Spleen (tissue), 11 donors: ENCODE measurements around the gene PLXNA3. TPM values are rescaled to one million over a fixed set of nuclear protein-coding genes. Genes with fewer than 3 reads are reported as not detected.

Experiments
- DNase-seq: peaks from one replicate; pipeline ENCODE4 v3.0.0-alpha.2; 2020
- H3K27ac ChIP-seq, 8 donors: fragments of 200-600 bp; sonication (generic) in 7 of 8; 1 replicate in 4 of 8; 2 replicates in 4 of 8; pipeline versions ENCODE4 v1.5.0 to v1.8.0; 2016 to 2021; ENCODE audit warnings: inconsistent platforms in 4 of 8, mild to moderate bottlenecking in 4 of 8, moderate library complexity in 1 of 8
- H3K27me3 ChIP-seq, 7 donors: fragments of 200-600 bp; sonication (generic) in 6 of 7; replicated peaks in 1 of 7; 1 replicate in 4 of 7; 2 replicates in 3 of 7; pipeline versions ENCODE4 v1.5.0 to v1.8.0; 2016 to 2021; ENCODE audit warnings: inconsistent platforms in 3 of 7, mild to moderate bottlenecking in 1 of 7
- H3K36me3 ChIP-seq, 6 donors: fragments of 200-600 bp; sonication (generic) in 5 of 6; 1 replicate in 4 of 6; 2 replicates in 2 of 6; pipeline versions ENCODE4 v1.5.0 to v1.8.0; 2016 to 2021; ENCODE audit warnings: inconsistent platforms in 2 of 6
- H3K4me1 ChIP-seq, 6 donors: fragments of 200-600 bp; sonication (generic) in 5 of 6; 1 replicate in 3 of 6; 2 replicates in 3 of 6; pipeline versions ENCODE4 v1.5.0 to v1.8.0; 2016 to 2021; ENCODE audit warnings: inconsistent platforms in 3 of 6
- H3K4me3 ChIP-seq, 8 donors: fragments of 200-600 bp; sonication (generic) in 7 of 8; 1 replicate in 4 of 8; 2 replicates in 4 of 8; pipeline versions ENCODE4 v1.5.0 to v1.8.0; 2016 to 2021; ENCODE audit warnings: inconsistent platforms in 4 of 8, mild to moderate bottlenecking in 4 of 8, moderate library complexity in 2 of 8
- H3K9me3 ChIP-seq, 8 donors: fragments of 200-600 bp; sonication (generic) in 7 of 8; 1 replicate in 4 of 8; 2 replicates in 4 of 8; pipeline versions ENCODE4 v1.5.0 to v1.8.0; 2016 to 2021; ENCODE audit warnings: inconsistent platforms in 4 of 8
- CTCF ChIP-seq, 11 experiments: fragments of 200-600 bp in 7 of 11; fragments of 450-650 bp in 4 of 11; sonication (generic) in 4 of 11; IDR thresholded peaks in 8 of 11; conservative IDR thresholded peaks in 3 of 11; 1 replicate in 7 of 11; 2 replicates in 4 of 11; pipeline versions ENCODE4 v1.4.0 to v1.8.0; 2016 to 2021; ENCODE audit warnings: antibody characterized with exemption in 11 of 11, inconsistent platforms in 4 of 11, mild to moderate bottlenecking in 1 of 11
- POLR2A ChIP-seq, 3 donors: fragments of 450-650 bp; IDR thresholded peaks; one replicate each; pipeline ENCODE4 v1.5.1; 2017; ENCODE audit warnings: antibody characterized with exemption in 3 of 3, mild to moderate bottlenecking in 1 of 3
- POLR2AphosphoS5 ChIP-seq, 3 donors: sonication (generic); formaldehyde crosslinking; IDR thresholded peaks; one replicate each; pipeline ENCODE4 v1.5.1; 2017; ENCODE audit warnings: antibody characterized with exemption in 3 of 3
- WGBS, 5 donors: extraction: QIAGEN DNeasy Blood & Tissue Kit in 3 of 5; methylation state at CpG; one replicate each; pipeline versions ENCODE4 v1.1.5 to v1.1.7; 2013 to 2018; 5-methylcytosine and 5-hydroxymethylcytosine counted together
- intact Hi-C: fragments of 100-400 bp; cut with DNase I; formaldehyde crosslinking; loops from one replicate; pipeline ENCODE4 v1.15.0; 2023; ENCODE audit warnings: low total_unique reads
- polyA plus RNA-seq, 3 donors: library from polyadenylated mRNA; stranded (reverse); fragments of 200-250 nt; gene quantifications; one replicate each; pipeline ENCODE4 v1.2.1, GENCODE V29; 2013
- total RNA-seq, 7 donors: library from RNA; depleted of rRNA in 3 of 7; stranded (reverse); fragments of >200 nt in 3 of 7; fragmentation: NEBNext Ultra II Directional in 4 of 7; extraction: Animal tissue kit (Norgen Biotek cat#: 25700) in 4 of 7; gene quantifications; one replicate each; pipeline versions ENCODE4 v1.1.0 to v1.2.1, GENCODE V29; 2016 to 2021
- donor health status: healthy with polysubstance abuse.
- donor health status: DM: no; HTN: no; CAD: no; lungs with moderate emphysema.
- donor health status: DM: no; HTN: no; CAD: no.
- donor health status: Bipolar disorder and iron deficiency.
- donor health status: healthy.
- donor health status: DM: no; HTN: no; CAD: no.
- donor health status: DM: yes; HTN: yes; CAD: no.

Gene PLXNA3
- total and polyA plus RNA-seq, 10 donors, result 2.5 to 46.8 (median 14.7) TPM

GRCh38 chrX:154469114-154469513 lies 11.0 kb downstream of the PLXNA3 start:
- 91 to 100% (median 92%) methylated on average over 4 to 9 of the region's 9 CpGs for WGBS, 5 donors
- Histone ChIP-seq H3K27ac (no peak overlapping the region), H3K9me3 (no peaks in the 10 kb centered on the region), H3K4me1 (no peaks in the 10 kb centered on the region), H3K36me3 (peaks cover 0 to 93% (median 48%) of the 10 kb centered on the region in 6 donors), H3K4me3 (no peak overlapping the region), H3K27me3 (no peaks in the 10 kb centered on the region)
- TF ChIP-seq POLR2A (IDR thresholded peaks at IDR 0.05) (no peak), POLR2AphosphoS5 (IDR thresholded peaks at IDR 0.05) (no peak), CTCF (IDR thresholded peaks at IDR 0.05 in 8 of 11, conservative IDR thresholded peaks at IDR 0.05 in 3 of 11) (no peak)
- no peak for DNase-seq
- intact Hi-C loops, result no loop called here

DNA sequence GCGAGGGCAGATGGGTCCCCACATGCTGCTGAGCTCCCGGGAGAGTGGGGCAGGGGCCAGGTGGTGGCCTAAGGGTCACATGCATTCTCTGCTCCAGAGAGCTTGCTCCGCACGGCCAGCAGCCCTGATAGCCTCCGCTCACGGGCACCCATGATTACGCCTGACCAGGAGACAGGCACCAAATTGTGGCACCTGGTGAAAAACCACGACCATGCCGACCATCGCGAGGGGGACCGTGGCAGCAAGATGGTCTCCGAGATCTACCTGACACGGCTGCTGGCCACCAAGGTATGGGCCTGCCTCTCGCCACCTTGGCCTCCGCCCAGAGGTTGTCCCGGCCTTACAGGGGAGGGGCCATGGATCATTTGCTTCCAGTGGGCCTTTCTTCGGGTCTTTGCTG lies 11.8 kb downstream of the PLXNA3 start:
- Histone ChIP-seq H3K27ac (no peak overlapping the region), H3K4me1 (no peaks in the 10 kb centered on the region), H3K27me3 (no peaks in the 10 kb centered on the region), H3K36me3 (peaks cover 0 to 85% (median 45%) of the 10 kb centered on the region in 6 donors), H3K9me3 (no peaks in the 10 kb centered on the region), H3K4me3 (no peak overlapping the region)
- TF ChIP-seq POLR2A (IDR thresholded peaks at IDR 0.05), result no peak
- TF ChIP-seq CTCF (IDR thresholded peaks at IDR 0.05 in 8 of 11, conservative IDR thresholded peaks at IDR 0.05 in 3 of 11), result no peak
- TF ChIP-seq POLR2AphosphoS5 (IDR thresholded peaks at IDR 0.05), result no peak
- intact Hi-C loops, result no loop called here
- DNase-seq, result no peak
- WGBS, 5 donors, result 91 to 100% (median 93%) methylated on average over 2 to 18 of the region's 18 CpGs

- 92 to 96% (median 94%) methylated on average over 10 to 14 of the region's 14 CpGs for WGBS, 5 donors
- TF ChIP-seq CTCF (IDR thresholded peaks at IDR 0.05 in 8 of 11, conservative IDR thresholded peaks at IDR 0.05 in 3 of 11) (no peak), POLR2A (IDR thresholded peaks at IDR 0.05) (no peak), POLR2AphosphoS5 (IDR thresholded peaks at IDR 0.05) (no peak)
- H3K9me3 ChIP-seq, result no peaks in the 10 kb centered on the region
- H3K36me3 ChIP-seq, result peaks cover 0 to 80% (median 43%) of the 10 kb centered on the region in 6 donors
- H3K27me3 ChIP-seq, result no peaks in the 10 kb centered on the region
- no peaks in the 10 kb centered on the region for H3K4me1 ChIP-seq
- DNase-seq, result peak; percentile 67
- no peak overlapping the region for H3K4me3 ChIP-seq
- H3K27ac ChIP-seq, result no peak overlapping the region
- intact Hi-C loops, result no loop called here
Observed at GRCh38 chrX:154470434-154470833, 12.4 kb downstream of the PLXNA3 start.

DNA sequence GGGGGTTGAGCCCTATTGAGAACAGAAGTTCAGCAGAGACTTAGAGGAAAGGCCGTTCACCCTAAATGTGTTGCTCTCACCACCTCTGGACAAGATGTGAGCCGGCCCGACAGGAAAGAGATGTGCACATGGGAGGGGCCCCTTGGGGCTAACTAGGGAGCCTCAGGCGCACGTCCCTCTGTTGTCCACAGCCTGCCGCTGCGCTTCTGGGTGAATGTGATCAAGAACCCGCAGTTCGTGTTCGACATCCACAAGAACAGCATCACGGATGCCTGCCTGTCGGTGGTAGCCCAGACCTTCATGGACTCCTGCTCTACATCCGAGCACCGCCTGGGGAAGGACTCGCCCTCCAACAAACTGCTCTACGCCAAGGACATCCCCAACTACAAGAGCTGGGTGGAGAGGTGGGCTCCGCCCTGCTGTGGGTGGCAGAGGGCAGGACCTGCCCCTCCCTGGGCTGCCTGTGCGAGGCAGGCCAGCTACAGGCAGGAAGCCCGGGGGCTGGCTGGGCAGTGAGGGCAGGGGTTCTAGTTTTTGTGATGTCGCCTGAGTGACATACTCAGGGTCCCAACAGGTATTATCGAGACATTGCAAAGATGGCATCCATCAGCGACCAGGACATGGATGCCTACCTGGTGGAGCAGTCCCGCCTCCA lies 13.0 kb downstream of the PLXNA3 start:
- peaks cover 0 to 74% (median 37%) of the 10 kb centered on the region in 6 donors for H3K36me3 ChIP-seq
- H3K9me3 ChIP-seq, result no peaks in the 10 kb centered on the region
- intact Hi-C loops, result no loop called here
- DNase-seq, result peak; percentile 72
- no peaks in the 10 kb centered on the region for H3K27me3 ChIP-seq
- no peaks in the 10 kb centered on the region for H3K4me1 ChIP-seq
- H3K4me3 ChIP-seq, result no peak overlapping the region
- no peak for TF ChIP-seq POLR2A (IDR thresholded peaks at IDR 0.05)
- TF ChIP-seq POLR2AphosphoS5 (IDR thresholded peaks at IDR 0.05), result peak in 1 of 3 donors; percentile 22
- no peak for TF ChIP-seq CTCF (IDR thresholded peaks at IDR 0.05 in 8 of 11, conservative IDR thresholded peaks at IDR 0.05 in 3 of 11)
- H3K27ac ChIP-seq, result no peak overlapping the region
- 82 to 86% (median 86%) methylated on average over 16 to 23 of the region's 23 CpGs; no CpG with 5 or more reads in 1 of the 5 donors for WGBS, 5 donors
